C4-2B (cell line): ENCODE measurements around the gene ATXN2.
"Not testable (repeated sequence)": the region's sequence is repeated elsewhere in the genome, so short reads cannot be mapped to it uniquely, and the experiment has no call there.

Experiments used
- H3K27ac ChIP-seq: fragments of 450-650 bp; 2 replicates; pipeline ENCODE4 v1.5.1; 2017
- CTCF ChIP-seq: fragments of 450-650 bp; conservative IDR thresholded peaks from 2 replicates; pipeline ENCODE4 v1.5.1; 2017; ENCODE audit warnings: mild to moderate bottlenecking
- ZFX ChIP-seq: fragments of 450-650 bp; IDR thresholded peaks from 2 replicates; pipeline ENCODE4 v1.6.1; 2017

Gene ATXN2

GRCh38 chr12:111405149-111405858 lies 193.8 kb downstream of the ATXN2 start:
- no peak overlapping the region; the same call in 1 of the 2 replicates for H3K27ac ChIP-seq
- TF ChIP-seq ZFX = no peak
- peak; percentile 43 for TF ChIP-seq CTCF

- no peak overlapping the region for H3K27ac ChIP-seq
- TF ChIP-seq CTCF (no peak), ZFX (no peak)
These were observed 194.6 kb downstream of the ATXN2 start for GRCh38 chr12:111404362-111405148.

- H3K27ac ChIP-seq = not testable (repeated sequence)
These were observed 196.7 kb downstream of the ATXN2 start for GRCh38 chr12:111402490-111402824.
